Measurements from ENCODE around the gene GDF10.

- TF ChIP-seq CTCF (IDR thresholded peaks at IDR 0.05), result no peak
- no peak for TF ChIP-seq POLR2A (IDR thresholded peaks at IDR 0.05)
These were observed 3.1 kb downstream of the GDF10 start for GRCh38 chr10:47303105-47303504.

All from testis (tissue), 2 donors.